Stomach (tissue), 9 donors: Measurements from ENCODE around the gene FXYD4. TPM values are rescaled to one million over a fixed set of nuclear protein-coding genes. Genes with fewer than 3 reads are reported as not detected.

Experiments used
- DNase-seq, 2 donors: peaks; one replicate each; pipeline versions ENCODE4 v3.0.0 to v3.0.0-alpha.2; 2013 to 2019
- H3K27ac ChIP-seq, 5 donors: fragments of 200-600 bp in 4 of 5; sonication (generic) in 4 of 5; one replicate each; pipeline ENCODE4 v1.5.1; 2013 to 2019; ENCODE audit warnings: mild to moderate bottlenecking in 1 of 5, moderate library complexity in 1 of 5
- H3K27me3 ChIP-seq, 3 donors: fragments of 200-600 bp; sonication (generic); one replicate each; pipeline ENCODE4 v1.5.1; 2017 to 2019; ENCODE audit warnings: mixed run types in 1 of 3
- H3K36me3 ChIP-seq, 4 donors: fragments of 200-600 bp; sonication (generic); 1 replicate in 3 of 4; 2 replicates in 1 of 4; pipeline ENCODE4 v1.5.1; 2016 to 2019
- H3K4me1 ChIP-seq, 4 donors: fragments of 200-600 bp; sonication (generic); one replicate each; pipeline ENCODE4 v1.5.1; 2016 to 2019
- H3K4me3 ChIP-seq, 4 donors: fragments of 200-600 bp; sonication (generic) in 3 of 4; one replicate each; pipeline ENCODE4 v1.5.1; 2016 to 2019; ENCODE audit warnings: mild to moderate bottlenecking in 1 of 4
- H3K9me3 ChIP-seq, 4 donors: fragments of 200-600 bp; sonication (generic); one replicate each; pipeline ENCODE4 v1.5.1; 2016 to 2019
- CTCF ChIP-seq, 7 experiments: fragments of 450-650 bp in 4 of 7; fragments of 200-600 bp in 3 of 7; sonication (generic) in 3 of 7; IDR thresholded peaks; one replicate each; pipeline ENCODE4 v1.5.1; 2016 to 2019; ENCODE audit warnings: antibody characterized with exemption in 7 of 7, control low read depth in 2 of 7, mild to moderate bottlenecking in 1 of 7
- EP300 ChIP-seq: sonication (generic); formaldehyde crosslinking; IDR thresholded peaks from one replicate; pipeline ENCODE4 v1.6.1; 2017; ENCODE audit warnings: antibody characterized with exemption
- POLR2A ChIP-seq, 4 donors: fragments of 450-650 bp; IDR thresholded peaks; one replicate each; pipeline ENCODE4 v1.6.1; 2016; ENCODE audit warnings: antibody characterized with exemption in 4 of 4, control low read depth in 2 of 4, mild to moderate bottlenecking in 1 of 4, moderate library complexity in 1 of 4
- POLR2AphosphoS5 ChIP-seq, 3 donors: sonication (generic); formaldehyde crosslinking; IDR thresholded peaks; one replicate each; pipeline ENCODE4 v1.6.1; 2016; ENCODE audit warnings: antibody characterized with exemption in 3 of 3
- WGBS, 5 donors: extraction: QIAGEN DNeasy Blood & Tissue Kit in 3 of 5; methylation state at CpG; one replicate each; pipeline versions ENCODE4 v1.1.5 to v1.1.7; 2013 to 2018; 5-methylcytosine and 5-hydroxymethylcytosine counted together
- intact Hi-C: fragments of 100-400 bp; cut with DNase I; formaldehyde crosslinking; loops from one replicate; pipeline ENCODE4 v1.15.1; 2023; ENCODE audit warnings: low total_unique reads
- polyA plus RNA-seq, 3 donors: library from polyadenylated mRNA; stranded (reverse); fragments of 200-250 nt; gene quantifications; one replicate each; pipeline ENCODE4 v1.2.3, GENCODE V29; 2013
- total RNA-seq, 5 donors: library from RNA; depleted of rRNA; stranded (reverse); fragments of >200 nt; gene quantifications; one replicate each; pipeline versions ENCODE4 v1.1.0 to v1.2.3, GENCODE V29; 2014 to 2016
- donor health status: healthy with polysubstance abuse.
- donor health status: Bipolar disorder and iron deficiency.
- donor health status: healthy.

The FXYD4 gene
- total and polyA plus RNA-seq, 8 donors, result 2.8 to 7.3 (median 6.0) TPM; not detected in 5

DNA sequence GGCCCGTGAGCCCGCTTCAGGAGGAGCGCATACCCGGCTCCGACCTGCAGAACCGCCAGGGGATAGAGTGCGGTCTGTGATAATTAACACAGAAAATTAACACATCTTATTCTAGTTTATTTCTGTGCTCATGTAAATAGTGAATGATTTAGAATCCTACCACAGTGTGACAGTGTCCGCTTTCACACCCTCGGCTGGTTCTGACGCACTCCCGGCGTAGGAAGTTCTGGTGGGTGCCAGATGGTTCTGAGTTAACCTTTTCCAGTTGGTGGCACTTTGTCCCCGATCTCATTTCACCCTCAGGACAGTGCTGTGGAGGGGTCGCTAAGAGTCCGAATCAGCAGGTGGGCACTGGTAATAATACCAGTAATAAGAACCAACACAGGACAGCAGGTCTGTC lies 28.3 kb upstream of the FXYD4 start:
- TF ChIP-seq CTCF (IDR thresholded peaks at IDR 0.05) (no peak), EP300 (no peak), POLR2A (IDR thresholded peaks at IDR 0.05) (no peak), POLR2AphosphoS5 (IDR thresholded peaks at IDR 0.05) (no peak)
- WGBS, 5 donors, result 93 to 98% (median 96%) methylated on average over 15 of the region's 15 CpGs

DNA sequence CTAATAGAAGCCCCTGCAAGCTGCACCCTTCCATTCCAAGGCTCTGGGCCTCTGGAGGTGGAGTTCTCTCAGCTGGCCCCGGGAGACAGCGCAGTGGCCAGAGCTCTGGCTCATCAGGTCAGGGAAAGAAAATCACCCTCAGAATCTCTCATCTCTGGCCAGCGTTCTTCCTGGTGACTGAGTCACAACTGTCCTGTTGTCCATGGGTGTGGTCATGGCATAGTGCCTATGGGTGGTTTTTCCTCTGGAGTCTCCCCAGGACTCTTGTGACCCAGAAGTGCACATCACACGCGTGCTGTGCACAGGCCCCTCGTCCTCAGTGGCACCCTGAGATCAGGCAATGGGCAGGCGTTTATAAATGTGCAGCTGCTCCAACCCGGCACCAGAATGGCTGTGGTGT lies 27.4 kb upstream of the FXYD4 start:
- no peak for DNase-seq
- no peak overlapping the region for H3K4me3 ChIP-seq
- H3K9me3 ChIP-seq, result no peaks in the 10 kb centered on the region
- H3K27ac ChIP-seq, result no peak overlapping the region
- intact Hi-C loops, result no loop called here
- H3K36me3 ChIP-seq, result no peaks in the 10 kb centered on the region
- TF ChIP-seq EP300, result no peak
- WGBS, 5 donors, result 76 to 84% (median 80%) methylated on average over 5 to 8 of the region's 8 CpGs
- H3K27me3 ChIP-seq, result peaks cover 0 to 22% (median under 1%) of the 10 kb centered on the region in 3 donors
- H3K4me1 ChIP-seq, result peaks cover 0 to 6% (median 0%) of the 10 kb centered on the region in 4 donors

More for the DNA sequence above, 28.3 kb upstream of the FXYD4 start:
- Histone ChIP-seq H3K27ac (no peak overlapping the region), H3K36me3 (no peaks in the 10 kb centered on the region), H3K9me3 (no peaks in the 10 kb centered on the region), H3K4me3 (no peak overlapping the region), H3K4me1 (peaks cover 0 to 1% (median 0%) of the 10 kb centered on the region in 4 donors), H3K27me3 (peaks cover 0 to 31% (median 4%) of the 10 kb centered on the region in 3 donors)
- intact Hi-C loops, result no loop called here
- DNase-seq, result no peak

GRCh38 chr10:43347997-43348396 lies 23.4 kb upstream of the FXYD4 start:
- Histone ChIP-seq H3K36me3 (no peaks in the 10 kb centered on the region), H3K9me3 (no peaks in the 10 kb centered on the region), H3K4me3 (no peak overlapping the region), H3K4me1 (peaks cover 7 to 17% (median 11%) of the 10 kb centered on the region in 4 donors), H3K27me3 (peaks cover 0 to 19% (median 7%) of the 10 kb centered on the region in 3 donors), H3K27ac (no peak overlapping the region)
- intact Hi-C loops, result no loop called here
- TF ChIP-seq CTCF (IDR thresholded peaks at IDR 0.05) (no peak), POLR2AphosphoS5 (IDR thresholded peaks at IDR 0.05) (no peak), POLR2A (IDR thresholded peaks at IDR 0.05) (no peak), EP300 (no peak)
- DNase-seq, result no peak
- WGBS, 5 donors, result 85 to 97% (median 89%) methylated on average over 4 of the region's 4 CpGs

DNA sequence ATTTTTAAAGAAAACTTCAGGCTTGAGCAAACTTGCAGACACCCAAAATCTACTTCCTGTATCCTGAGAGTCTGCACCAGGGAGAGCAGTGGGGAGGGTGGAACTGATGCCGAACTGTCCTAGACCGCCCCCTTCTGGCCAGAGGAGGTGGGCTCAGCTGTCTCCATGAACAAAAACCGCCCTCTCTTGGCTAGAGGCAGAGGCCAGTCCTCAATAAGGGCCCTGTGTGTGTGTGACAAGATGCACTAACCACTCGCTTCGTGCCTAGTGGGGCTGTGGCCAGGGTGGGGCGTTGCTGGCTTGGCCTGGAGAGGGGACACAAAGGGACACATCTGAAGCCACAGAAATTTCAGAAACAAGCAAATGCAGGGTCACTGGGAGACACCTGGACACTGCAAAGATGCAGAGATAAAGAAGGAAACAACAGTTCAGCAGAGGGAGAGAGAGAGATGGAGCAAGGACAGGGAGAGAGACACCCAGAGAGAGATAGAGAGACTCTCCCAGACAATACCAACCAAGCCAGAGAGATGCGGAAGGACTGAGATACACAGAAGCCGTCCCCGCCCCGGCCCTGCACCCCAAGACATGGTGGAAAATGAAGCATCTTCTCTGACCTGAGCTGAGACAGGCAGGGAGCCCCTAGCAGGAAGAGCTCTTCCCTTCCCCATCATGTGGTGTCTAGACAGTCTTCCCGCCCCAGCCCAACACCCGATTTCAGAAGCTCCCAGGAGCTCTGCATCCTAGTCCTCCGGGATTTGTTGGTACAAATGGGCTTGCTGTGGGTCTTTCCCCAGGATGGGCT lies 22.7 kb upstream of the FXYD4 start:
- Histone ChIP-seq H3K36me3 (no peaks in the 10 kb centered on the region), H3K27me3 (peaks cover 0 to 19% (median 7%) of the 10 kb centered on the region in 3 donors), H3K9me3 (no peaks in the 10 kb centered on the region), H3K4me1 (peaks cover 7 to 17% (median 11%) of the 10 kb centered on the region in 4 donors), H3K4me3 (no peak overlapping the region), H3K27ac (no peak overlapping the region)
- peak; percentile 87 to 95 for DNase-seq
- 49 to 57% (median 54%) methylated on average over 13 of the region's 13 CpGs for WGBS, 5 donors
- no peak for TF ChIP-seq EP300
- no peak for TF ChIP-seq POLR2A (IDR thresholded peaks at IDR 0.05)
- peak in 5 of 7 experiments; percentile 43 to 88 (median 82) for TF ChIP-seq CTCF (IDR thresholded peaks at IDR 0.05)
- TF ChIP-seq POLR2AphosphoS5 (IDR thresholded peaks at IDR 0.05), result peak in 1 of 3 donors; percentile 26
- intact Hi-C loops, result no loop called here
